Measurements from ENCODE around the gene MAP3K20.
"Not testable (repeated sequence)": the region's sequence is repeated elsewhere in the genome, so short reads cannot be mapped to it uniquely, and the experiment has no call there.

MAP3K20 gene

GRCh38 chr2:173163357-173163756 lies 87.7 kb downstream of the MAP3K20 start:
- not testable (repeated sequence) for DNase-seq

DNA sequence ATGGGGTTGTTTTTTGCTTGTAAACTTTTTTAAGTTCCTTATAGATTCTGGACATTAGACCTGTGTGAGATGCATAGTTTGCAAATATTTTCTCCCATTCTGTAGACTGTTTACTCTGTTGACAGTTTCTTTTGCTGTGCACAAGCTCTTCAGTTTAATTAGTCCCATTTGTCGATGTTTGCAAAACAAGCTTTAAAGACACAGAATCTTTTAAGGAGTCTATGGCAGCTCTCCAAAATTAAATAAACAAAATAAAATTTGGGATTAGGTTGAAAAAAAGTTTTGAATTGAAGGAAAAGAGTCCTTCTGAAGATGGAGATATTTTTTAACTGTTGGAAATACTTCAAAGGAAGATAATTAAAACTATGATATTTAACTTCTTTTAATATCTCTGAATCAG lies 88.8 kb downstream of the MAP3K20 start:
- DNase-seq = no peak

DNA sequence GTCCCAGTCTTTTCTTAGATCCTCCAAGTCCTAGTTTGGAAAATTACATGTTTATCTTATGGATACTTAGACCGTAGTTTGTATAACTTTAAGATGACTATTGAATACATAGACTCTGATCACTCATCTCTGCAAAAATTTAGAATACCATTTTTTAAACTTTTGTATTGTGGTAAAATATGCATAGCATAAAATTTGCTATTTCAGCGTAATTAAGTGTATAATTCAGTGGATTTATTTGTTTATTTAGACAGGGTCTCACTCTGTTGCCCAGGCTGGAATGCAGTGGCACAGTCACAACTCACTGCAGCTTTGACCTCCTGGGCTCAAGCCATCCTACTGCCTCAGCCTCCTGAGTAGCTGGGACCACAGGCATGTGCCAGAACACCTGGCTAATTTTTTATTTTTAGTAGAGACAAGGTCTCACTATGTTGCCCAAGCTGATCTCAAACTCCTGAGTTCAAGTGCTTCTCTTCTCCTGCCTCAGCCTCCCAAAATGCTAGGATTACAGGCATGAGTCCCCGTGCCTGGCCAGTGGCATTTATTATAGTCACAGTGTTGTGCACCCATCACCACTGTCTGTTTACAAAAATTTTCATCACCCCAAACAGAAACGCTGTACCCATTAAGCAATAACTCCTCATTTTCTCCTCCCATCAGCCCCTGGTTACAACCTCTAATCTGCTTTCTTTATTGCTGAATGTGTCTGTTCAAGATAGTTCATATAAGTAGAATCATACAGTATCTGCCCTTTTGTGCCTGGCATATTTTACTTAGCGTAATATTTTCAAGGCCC lies 90.0 kb downstream of the MAP3K20 start:
- no peak for DNase-seq

DNA sequence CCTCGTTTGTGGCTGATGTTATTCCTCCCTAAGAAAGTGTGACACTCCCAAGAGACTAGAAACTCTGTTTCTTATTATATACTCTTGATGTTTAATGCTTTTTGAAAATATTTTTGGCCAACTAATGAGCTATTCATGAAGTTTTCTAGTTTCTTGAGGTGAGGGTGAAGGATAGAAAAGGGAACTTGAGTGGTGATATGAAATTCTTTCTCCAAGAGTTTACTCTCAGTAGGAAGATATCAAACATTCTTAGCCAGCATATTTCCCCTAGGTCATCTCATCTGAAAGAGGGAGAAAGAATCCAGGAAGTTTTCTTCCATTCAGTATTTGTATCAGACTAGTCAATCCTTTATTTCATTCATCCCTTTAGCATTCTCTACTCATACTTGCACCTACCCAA lies 95.7 kb downstream of the MAP3K20 start:
- DNase-seq = no peak

GRCh38 chr2:173171924-173172643 lies 96.4 kb downstream of the MAP3K20 start:
- DNase-seq = no peak

DNA sequence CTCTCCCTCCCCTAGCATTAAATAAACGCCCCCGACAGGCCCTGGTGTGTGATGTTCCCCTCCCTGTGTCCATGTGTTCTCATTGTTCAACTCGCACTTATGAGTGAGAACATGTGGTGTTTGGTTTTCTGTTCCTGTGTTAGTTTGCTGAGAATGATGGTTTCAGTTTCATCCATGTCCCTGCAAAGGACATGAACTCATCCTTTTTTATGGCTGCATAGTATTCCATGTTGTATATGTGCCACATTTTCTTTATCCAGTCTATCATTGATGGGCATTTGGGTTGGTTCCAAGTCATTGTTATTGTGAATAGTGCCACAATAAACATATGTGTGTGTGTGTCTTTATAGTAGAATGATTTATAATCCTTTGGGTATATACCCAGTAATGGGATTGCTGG lies 98.7 kb downstream of the MAP3K20 start:
- DNase-seq = not testable (repeated sequence)

DNA sequence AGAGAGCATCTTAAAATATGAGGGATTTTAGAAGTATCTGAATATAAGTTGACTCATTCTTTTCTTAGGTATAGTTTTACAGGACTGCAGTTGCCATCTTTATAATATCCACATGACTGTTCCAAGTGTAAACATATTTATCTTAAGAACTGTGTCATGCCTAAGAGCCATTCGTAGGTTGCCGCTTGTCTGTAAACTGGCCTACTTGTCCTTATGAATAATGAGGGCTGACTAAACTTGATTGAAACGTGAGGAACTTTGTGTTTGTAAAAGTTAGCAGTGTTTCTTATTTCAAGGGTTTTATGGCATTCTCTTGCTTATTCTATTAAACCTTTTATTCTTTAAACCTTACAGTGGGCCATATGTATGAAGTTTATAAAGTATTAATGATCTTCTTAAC lies 99.6 kb downstream of the MAP3K20 start:
- no peak for DNase-seq

DNA sequence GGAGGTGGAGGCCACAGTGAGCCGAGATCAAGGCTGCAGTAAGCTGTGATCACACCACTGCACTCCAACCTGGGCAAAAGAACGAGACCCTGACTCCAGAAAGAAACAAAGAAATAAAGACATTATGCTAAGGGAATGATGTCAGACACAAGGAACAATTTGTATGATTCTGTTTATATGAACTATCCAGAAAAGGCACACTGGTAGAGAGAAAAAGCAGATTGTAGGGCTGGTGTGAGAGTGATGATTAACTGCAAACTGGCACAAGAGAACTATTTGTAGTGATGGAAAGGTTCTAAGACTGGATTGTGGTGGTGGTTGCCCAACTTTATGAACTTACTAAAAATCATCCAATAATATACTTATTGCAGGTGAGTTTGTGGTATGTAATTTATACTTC lies 106.3 kb downstream of the MAP3K20 start:
- DNase-seq = no peak

DNA sequence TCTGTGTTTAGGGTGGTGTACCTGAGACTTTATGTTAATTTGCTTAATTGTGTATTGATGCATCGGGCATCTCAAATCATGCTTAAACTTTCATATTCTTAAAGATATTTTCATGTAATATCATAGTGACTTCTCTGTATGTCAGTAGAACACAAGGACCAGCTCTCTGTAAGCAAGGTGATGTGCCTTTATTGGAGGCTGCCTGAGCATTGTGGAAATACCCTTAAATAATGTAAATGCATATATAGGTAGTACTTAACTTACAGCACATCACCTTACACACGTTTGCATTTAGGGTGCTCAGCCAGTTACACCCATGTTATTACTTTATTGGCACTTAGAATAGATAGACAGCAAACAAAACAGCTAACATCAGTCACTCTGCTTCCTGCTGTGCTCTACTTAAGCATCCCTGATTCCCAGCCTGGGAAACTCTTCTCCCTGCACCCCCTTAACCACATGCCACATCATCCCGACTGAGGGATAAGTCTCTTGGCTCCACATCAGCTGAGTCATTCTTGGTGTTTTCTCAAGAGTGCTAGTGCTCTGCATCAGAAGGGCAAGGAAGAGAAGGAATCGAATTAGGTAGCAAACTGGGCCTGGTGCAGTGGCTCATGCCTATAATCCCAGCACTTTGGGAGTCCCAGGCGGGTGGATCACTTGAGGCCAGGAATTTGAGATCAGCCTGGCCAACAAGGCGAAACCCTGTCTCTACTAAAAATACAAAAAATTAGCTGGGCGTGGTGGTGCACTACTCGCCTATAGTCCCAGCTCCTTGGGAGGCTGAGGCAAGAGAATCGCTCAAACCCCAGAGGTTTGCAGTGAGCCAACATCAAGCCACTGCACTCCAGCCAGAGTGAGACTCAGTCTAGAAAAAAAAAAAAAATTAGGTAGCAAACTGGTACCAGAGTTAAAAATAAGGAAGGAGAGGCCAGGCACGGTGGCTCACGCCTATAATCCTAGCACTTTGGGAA lies 108.7 kb downstream of the MAP3K20 start:
- no peak for DNase-seq

GRCh38 chr2:173185437-173185836 lies 109.8 kb downstream of the MAP3K20 start:
- DNase-seq = no peak

DNA sequence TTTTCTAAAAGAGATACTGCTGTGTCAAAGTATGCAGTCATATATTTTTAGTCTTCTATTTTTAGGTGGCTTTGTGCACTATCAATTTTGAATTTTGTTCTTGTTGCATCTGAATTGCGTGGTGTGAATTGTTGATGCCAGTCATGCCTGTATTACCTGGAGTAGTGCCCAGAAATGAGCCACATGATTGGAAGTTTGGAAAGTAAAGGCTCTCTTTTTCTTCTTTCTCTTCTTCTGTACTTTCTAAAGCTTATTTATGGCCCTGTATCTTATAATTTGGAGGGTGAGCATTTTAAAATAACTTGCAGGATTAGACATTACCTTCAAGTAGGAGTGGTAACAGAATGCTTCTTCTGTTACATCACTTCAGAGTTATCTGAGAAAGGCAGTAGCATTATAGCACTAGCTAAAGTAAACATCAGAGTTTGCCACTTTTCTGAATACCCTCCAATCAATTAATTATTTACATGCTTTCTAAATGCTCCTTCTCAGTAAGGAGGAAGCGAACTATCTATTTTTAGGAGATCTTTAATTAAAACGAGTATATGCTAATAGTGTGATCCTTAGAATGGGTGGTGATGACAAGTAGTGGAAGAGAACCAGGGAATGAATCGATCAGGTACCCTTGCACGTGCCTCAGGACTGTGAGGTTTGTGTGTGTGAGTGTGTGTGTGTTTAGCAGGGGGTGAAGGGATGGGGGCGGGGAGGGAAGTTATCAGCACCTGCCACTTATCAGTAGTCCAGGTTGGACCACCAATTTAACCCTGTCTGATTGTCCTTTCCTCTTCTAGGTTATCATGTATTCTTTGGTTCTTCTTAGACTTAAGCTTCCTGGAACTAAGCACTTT lies 112.5 kb downstream of the MAP3K20 start:
- no peak for DNase-seq

- no peak for DNase-seq
Measured at GRCh38 chr2:173191601-173192000, 116.0 kb downstream of the MAP3K20 start.

GRCh38 chr2:173192071-173192470 lies 116.4 kb downstream of the MAP3K20 start:
- no peak for DNase-seq

DNA sequence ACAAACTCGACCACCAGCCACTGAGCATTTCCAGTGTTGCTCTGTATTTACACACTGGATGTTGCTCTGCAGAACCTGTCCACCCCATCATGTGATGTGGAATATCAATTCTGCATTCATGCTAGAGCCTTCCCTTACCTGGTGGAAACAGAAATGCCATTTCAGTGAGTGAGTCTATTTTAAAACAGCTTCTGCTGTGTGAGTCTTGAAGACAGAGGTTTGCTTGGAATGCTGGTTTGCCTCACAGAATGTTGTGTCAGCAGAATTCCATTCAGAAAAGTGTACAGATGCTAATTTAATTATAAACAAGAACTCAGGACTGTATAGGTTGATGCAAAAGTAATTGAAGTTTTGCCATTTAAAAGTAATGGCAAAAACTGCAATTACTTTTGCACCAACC lies 118.3 kb downstream of the MAP3K20 start:
- no peak for DNase-seq

- no peak for DNase-seq
Measured at GRCh38 chr2:173195100-173195499, 119.5 kb downstream of the MAP3K20 start.

DNA sequence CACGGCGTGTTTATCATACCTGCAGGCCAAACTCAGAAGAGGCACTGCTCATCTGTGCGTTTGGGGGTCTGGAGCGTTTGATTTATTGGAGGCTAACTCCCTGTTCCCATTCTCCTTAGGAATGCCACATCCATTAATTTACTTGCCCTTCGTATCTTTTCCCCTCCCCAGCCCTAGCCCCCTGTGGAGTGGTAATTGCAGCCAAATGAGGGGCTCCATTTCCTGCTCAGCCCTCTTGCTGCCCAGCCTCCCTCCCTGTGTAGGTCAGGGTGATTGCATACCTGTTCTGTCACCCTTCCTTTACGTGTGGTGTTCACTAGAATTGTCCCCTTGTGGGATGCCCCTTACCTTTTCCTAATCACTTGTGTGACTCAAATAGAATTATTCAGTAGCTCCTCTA lies 120.4 kb downstream of the MAP3K20 start:
- no peak for DNase-seq

DNA sequence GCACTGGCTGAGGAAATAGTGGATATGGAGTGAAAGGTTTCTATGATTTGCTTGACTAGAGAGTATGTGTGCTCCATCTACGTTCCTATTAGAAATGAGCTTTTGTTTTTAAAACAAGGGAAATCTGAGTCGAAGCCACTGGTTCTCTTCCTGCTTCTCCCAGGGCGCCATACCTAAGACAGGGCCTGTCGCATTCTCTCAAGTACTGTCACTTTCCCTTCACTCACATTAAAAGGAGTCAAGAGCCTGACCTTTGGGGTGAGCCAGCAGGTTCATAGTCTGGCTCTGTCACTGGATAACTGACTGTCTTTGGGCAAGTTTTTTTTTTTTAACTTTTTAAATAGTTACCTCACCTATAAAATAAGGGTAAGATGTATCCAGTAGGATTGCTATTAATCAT lies 121.0 kb downstream of the MAP3K20 start:
- no peak for DNase-seq

GRCh38 chr2:173198327-173198726 lies 122.7 kb downstream of the MAP3K20 start:
- no peak for DNase-seq

GRCh38 chr2:173199294-173199693 lies 123.6 kb downstream of the MAP3K20 start:
- DNase-seq = no peak

DNA sequence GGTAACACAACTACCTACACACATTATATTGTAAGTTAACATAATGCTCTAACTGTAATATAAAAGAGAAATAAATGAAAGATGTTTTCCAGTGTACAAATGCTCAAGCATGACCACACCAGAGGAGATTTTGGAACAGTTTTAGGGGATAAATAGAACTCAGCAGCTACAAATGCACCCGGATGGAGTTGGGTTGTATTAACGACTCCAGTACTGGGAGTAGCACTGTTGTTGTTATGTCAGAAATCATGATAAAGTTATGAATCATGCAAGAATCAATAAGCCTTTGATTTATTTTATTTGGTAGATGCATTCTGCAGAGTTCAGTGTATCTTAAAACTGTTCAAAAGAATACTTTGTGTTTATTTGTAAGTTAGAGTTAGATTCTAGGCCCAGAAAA lies 126.9 kb downstream of the MAP3K20 start:
- no peak for DNase-seq

- no peak for DNase-seq
Measured at GRCh38 chr2:173204316-173204715, 128.7 kb downstream of the MAP3K20 start.

DNA sequence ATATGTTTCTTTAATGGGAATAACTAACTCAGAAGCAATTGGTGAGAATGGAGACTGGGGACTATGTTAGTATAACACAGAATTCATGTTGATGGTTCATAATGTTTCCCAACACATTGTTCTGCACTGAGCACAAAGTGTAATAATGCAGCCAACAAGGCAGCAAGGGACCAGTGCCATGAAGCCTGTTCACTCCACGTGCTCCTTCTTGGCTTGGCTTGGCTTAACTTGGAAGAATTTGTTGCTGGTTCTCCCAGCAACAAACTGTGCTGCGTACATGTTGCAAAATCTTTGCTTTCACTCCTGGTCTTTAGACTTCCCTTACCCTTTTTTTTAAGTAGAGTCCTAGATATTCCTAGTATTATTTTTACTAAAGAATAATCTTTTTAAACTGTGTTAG lies 129.7 kb downstream of the MAP3K20 start:
- DNase-seq = no peak

Measured in NCI-H526 treated with DMSO at 0.1 percent for 48 hours (cell line).